ENCODE results near the gene SYNE2.
A peak's percentile ranks its signal among the peaks of the same experiment; 100 is the strongest.

Gene SYNE2

DNA sequence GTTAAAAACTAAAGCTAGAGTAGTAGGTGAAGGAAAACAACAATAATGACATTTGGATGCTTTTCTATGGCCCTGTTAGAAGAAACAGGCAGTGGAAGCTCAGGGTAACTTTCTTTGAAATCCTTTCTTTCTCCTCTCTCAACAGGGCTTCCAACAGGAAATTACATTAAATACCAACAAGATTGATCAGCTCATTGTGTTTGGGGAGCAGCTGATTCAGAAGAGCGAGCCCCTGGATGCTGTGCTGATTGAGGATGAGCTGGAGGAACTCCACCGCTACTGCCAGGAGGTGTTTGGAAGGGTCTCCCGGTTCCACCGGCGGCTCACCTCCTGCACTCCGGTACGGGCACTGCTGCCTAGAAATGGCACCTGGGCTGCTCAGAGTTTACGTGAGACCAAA lies 359.9 kb downstream of the SYNE2 start:
- DNase-seq, result no peak

DNA sequence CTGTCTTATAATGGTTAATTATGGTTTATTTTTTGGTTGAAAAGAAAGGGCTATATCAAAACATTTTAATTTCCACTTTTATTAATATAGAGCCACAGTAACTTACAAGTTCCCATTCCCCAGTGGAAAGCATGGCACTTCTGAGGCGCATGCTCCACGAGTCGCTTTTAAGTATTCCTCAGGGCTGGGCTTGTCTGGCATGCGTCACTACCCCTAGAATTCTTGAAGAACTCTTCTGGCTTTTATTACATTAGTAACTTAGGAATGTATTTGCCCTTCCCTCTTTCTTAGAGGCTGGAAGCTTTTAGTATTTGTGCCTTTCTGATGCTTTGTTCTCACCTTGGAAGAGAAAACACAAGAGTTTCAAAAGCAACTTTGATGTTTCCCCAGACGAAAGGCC lies 360.3 kb downstream of the SYNE2 start:
- no peak for DNase-seq

DNA sequence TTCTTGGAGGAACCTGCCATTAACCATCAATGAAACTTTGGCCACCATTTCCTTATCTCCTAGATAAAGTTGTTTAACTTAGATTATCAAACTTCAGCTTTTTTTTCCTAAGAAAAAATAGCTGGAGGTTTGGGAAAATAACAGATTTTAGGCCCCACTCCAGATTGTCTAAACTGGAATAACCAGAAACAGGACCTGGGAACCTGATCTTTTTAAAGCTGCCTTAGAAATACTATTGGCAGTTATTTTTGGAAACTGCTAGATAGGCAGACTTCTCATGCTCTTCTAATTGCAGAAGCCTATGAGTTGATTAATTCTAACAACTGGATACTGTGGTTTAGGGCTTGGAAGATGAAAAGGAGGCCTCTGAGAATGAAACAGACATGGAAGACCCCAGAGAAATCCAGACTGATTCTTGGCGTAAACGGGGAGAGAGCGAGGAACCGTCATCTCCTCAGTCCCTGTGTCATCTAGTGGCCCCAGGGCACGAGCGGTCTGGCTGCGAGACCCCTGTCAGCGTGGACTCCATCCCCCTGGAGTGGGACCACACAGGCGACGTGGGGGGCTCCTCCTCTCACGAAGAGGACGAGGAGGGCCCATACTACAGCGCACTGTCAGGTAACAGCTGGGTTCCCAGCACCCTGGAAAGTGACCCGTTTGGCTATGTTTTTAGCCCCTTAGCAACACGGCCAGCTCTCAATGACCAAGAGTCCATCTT lies 361.2 kb downstream of the SYNE2 start:
- DNase-seq, result no peak

DNA sequence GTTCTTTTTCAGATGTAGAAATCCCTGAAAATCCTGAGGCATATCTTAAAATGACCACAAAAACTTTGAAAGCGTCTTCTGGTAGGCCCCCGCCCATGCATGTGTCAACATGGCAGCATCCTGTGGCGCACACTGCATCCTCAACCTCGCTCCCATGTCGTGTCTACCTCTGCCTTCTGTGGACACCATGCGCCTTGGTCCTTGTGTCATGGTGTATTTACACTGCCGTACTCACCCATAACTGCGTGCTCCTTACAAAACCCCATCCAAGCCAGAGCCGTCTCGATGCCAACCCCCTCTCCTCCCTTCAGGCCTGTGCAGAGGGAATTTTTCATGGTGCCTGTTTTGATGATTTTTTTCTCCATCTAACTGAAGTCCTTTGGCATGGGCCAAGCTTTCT lies 362.5 kb downstream of the SYNE2 start:
- DNase-seq, result no peak

DNA sequence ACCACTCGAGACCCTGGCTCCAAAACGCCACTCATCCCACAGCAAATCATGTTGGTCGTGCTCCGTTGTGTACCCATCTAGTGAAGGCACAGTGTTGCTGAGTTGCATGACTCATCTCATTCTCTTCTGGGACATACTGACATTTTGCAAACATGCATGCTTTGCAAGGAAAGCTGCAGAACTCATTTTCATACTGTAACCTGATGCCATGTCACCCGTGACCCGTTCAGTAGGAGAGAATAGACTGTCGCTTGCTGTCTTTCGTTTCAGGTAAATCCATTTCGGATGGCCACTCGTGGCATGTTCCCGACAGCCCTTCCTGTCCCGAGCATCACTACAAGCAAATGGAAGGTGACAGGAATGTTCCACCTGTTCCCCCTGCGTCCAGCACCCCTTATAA lies 363.2 kb downstream of the SYNE2 start:
- no peak for DNase-seq

DNA sequence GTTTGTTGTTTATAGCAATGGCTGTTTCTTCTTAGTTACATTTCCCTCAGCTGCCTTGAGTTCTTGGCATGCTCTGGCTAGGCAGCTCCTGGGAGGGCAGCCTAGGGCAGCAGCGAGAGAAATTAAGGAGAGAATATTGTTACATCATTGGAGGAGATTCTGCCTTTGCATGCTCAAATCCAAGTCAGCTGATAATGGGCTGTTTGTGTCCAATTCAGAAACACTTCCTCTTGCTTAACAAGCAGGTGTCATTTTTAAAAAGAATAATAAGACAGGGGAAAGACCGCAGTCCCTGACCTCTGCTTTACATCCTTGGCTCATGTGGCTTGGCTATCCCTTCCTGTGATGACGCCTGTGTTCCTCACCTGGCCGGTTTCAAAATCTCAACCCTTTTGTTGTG lies 364.5 kb downstream of the SYNE2 start:
- no peak for DNase-seq

DNA sequence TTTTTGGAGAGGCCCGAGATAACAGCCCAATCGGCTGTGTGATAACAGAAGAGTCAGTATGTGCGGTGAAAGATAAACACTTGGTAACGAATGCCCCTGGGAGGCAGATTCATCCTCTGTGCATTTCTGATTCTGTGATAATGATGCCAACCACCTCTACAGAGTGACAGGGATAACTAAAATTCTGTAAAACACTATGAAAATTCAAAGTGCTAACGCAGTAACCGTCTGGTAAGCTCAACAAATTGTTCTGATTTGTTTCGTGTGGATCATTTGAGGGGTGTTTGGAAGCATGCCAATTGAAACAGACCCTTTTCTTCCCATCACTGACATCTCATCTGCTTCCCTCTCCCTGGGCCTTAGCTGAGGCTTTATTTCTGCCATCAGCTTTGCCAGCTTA lies 365.0 kb downstream of the SYNE2 start:
- no peak for DNase-seq

DNA sequence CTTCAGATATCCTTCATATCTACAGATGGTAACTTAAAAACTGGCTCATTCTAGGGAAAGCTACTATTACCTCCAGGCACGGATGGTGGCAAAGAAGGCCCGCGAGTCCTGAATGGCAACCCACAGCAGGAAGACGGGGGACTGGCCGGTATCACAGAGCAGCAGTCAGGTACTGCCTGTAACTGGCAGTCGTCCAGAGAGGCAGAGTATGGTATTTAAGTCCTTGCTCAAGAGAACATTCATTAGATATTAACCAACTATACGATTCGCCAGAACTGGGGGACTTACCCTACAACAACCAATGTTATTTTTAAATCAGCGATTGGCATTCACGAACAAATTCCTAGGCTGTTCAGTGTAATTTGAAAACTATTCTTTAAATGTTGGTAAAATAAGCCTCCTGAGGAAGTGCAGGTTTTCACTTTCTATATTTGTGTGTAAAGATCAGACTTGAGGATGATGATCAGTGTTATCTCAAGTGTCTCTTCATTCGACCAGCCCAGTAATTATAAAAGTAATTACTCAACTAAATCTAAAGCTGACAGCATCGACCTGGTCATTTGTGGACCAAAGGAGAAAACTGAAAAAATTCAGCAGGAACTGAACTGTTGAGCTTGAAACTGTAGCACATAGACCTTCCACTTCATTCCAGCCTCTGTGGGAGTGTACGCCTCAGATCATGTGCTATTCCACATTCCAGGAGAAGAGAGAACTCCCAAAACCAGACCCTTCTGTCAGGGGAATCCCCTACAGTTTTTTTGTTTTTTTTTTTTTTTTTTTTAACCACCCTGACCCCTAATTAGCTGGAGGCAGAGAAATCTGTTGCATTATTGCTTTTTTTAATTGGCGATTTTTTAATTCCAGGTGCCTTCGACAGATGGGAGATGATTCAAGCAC lies 365.8 kb downstream of the SYNE2 start:
- no peak for DNase-seq

DNA sequence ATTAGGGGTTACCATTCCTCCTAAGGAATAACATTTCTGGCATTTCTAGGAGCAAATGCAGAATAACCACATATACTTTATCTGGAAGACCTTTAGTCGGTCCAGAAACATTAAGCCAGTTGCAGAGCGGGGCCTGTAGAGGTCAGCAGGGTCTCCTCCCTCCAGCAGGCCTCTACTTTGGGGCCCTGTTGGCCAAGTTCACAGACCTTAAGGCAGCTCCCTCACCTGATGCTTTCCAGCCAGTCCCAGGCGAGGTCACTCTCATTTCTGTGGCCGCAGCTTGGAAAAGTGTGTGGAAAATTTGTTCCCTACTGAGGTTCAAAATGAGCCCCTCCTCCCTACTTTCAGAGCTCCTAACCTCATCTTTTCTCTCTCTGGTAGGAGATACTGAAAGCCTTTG lies 367.3 kb downstream of the SYNE2 start:
- no peak for DNase-seq

DNA sequence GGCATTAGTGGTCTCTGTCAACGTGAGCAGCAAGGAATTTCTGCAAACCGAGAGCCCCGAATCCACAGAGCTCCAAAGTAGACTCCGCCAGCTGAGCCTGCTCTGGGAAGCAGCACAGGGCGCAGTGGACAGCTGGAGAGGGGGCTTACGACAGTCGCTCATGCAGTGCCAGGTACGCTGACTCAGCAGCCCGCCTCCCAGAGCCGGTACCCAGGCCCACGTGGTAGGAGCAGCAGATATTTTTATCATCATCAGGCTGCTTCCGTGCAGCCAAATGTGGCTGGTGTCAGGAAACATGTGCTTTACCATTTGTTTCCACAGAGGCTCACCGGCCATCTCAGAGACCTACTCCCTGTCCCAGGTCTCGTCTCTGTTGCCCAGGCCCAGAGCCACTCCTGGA lies 367.7 kb downstream of the SYNE2 start:
- peak in 33 of 58 donors; percentile 9 to 71 (median 33) for DNase-seq

DNA sequence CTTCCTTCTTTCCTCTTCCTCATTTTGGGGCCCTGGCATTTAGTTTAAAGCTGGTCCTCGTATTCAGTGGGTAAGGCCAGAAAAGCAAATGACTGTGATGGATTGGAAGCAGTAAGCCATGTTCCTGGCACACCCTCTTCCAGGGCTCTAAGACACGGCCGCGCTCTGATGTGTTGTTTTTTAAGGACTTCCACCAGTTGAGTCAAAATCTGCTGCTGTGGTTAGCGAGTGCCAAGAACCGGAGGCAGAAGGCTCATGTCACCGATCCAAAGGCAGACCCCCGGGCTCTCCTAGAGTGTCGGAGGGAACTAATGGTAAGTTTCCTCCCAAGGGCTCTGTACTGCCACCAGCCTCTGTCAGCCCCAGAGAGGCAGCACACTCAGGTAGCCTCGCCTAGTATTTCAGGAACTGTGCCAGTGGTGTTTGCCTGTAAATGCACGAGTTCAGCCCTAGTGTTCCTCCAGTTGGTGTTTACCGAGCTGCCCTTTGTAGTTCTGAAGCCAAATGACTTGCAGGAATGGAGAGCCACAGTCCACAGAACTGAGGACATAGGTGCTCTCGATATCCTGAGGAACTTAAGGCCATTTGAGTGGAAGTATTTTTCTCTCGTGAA lies 368.7 kb downstream of the SYNE2 start:
- no peak for DNase-seq

DNA sequence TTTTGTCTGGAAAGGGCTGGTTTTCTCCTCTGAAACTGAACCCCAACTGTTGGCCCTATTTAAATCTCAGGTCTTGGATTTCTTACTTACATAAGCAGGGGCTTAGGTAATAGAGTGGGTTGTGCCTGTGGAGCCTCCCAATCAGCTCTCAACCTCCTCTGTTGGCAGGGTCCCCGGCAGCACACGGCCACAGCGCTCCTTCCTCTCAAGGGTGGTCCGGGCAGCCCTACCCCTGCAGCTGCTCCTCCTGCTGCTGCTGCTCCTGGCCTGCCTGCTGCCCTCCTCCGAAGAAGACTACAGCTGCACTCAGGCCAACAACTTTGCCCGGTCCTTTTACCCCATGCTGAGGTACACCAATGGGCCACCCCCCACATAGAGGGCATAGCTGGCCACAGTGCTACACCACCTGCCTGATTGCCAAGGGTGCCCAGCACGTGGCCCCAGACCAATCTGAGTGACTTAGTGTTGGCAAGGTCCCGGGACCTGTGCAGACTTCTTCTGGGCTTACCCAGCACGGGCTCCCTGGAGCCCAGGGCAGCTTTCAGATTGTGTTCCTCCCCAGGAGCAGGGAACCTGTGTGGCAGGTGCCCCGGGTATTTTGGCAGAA lies 372.4 kb downstream of the SYNE2 start:
- no peak for DNase-seq

DNA sequence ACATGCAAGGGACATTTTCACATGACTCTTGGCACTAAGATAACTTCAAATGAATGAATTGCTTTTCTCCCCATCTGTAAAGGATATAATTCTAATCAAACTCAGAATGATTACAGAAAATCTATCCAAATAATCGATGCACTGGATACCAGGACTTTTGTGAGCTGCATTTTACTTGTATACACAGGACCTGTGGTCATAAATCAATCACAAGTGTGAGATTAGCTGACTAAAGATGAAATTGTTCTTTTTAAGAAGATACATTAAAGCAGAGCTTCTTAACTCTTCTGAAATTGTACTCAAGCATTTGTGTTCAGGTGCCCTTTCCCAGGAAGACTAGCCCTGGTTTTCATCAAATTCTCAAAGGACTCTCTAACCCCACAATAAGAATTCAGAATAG lies 375.1 kb downstream of the SYNE2 start:
- no peak for DNase-seq

DNA sequence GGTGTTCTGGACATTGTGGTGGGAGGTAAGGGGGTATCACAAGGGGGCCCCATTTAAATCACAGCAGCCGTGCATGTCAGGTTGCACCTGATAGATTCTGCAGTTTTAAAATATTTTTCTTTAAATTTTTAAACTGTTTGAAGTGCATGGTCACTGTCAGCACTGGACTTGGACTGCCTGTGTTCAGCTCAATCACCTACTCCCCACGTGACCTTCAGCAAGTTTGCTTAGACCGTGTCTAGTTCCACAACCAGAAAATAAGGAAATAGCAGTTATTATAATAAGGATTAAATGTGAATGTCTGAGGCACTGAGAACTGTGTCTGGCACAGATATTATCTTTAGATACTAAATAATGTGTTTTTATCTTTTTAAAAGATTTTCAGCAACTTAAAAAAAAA lies 376.7 kb downstream of the SYNE2 start:
- no peak for DNase-seq

DNA sequence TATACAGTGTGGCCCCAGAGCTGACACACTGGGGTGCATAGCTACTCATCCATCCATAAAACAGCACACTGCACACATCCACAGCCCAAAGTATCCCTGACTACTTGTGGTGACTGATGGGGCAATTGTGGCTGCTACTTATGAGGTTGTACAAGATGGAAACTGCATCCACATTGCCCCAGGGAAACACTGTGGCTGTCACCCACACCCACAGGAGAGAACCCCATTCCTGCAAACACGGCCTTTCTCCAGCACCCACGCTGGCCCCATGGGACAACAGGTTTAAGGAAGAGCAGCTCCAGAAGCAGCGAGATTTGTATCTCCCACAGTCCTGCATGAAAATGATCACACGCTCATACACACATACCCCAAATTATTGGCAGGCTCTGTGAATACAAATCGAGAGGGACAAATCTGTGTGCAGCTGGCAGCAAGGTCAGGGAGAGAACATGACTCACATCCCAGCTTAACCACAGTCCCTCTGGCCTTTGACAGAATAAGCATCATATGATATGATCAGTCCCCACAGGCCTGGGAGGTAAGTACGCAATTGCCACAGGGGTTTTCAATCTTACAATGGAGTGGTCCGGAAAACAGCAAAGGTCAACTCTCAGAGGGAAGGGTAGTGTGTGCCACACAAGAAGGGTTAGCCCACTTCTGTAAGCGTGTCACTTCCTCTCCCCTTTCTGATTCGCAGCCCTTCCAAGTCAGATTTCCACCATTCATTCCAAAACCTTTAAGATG lies 379.5 kb downstream of the SYNE2 start:
- no peak for DNase-seq

DNA sequence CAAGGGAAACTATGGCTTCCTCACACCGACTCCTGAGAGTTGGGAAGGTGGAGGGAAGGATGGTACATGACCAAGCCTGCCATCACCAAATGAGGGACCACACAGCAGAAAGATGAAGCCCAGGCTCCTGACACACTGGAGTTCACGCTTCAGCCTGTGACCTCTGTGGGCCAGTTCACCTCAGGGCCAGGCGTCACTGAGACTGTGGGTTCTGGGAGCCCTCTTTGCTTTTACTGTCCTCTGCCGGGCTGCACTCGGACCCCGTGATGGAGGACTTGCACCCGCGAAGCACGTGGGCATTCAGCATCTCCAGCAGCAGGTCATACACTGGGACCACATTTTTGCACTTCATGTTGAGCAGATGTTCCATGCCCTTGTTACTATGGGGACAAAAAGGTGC lies 380.1 kb downstream of the SYNE2 start:
- no peak for DNase-seq

DNA sequence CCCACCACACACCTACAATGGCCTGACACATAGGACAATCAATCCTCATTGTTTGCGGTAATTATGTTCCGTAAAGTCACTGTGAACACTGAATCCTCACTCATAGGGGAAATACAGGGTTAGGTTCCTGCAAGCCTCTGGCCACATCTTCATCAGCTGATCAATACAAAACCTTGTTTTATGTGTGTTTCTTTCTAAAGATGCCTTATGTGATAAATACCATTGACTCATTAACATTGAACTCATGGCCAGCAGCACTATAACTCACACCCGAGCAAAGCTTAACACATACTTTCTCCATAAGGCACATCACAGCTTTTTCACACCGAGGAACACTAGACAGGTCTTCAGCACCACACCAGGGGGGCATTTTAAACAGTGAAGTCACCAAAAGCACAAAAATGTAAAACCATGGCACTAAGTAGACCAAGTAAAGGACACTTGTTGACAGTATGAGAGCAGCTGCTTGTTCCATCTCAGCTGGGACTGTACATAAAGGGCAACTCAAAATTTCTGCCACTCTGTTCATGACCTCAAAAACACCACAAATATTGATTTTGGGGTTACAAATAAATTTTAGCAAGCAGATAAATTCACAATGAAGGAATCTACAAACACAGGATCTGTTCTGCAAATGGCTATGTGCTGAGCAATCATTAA lies 380.9 kb downstream of the SYNE2 start:
- no peak for DNase-seq

DNA sequence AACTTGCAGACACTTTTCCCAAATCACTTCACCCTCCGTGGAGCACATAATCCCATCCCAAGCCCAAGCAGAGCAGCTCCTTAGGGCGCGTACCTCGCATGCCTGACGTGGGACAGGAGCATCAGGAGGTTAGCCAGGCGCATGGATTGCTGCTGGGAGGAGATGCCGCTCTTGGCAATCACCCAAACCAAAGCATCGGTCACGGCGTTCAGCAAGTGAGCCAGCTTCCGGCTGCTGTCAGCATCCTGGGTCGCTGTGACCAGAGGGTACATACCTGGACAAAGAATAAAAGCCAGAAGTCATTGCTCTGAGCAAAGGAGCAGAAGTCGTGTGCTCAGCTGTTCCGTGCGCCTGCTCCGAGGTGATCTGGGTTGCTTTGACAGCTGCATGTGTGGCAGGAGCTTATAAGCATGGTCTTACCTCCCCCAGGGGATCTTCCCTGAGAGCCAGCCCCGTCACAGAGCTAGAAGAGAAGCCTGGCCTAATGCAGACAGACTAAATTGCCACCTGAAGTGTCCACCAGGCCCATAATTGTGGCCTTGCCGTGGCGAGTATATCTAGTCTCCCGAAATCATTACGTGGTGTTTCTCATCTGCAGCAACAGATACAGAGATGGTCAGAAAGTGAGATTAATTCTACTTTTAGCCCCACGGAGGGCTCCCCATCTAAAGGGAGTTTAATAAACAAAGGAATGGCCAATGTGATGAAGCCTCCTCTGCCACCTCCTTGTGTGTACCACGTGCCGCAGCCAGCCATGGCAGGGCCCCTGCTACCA lies 382.3 kb downstream of the SYNE2 start:
- DNase-seq, result no peak

DNA sequence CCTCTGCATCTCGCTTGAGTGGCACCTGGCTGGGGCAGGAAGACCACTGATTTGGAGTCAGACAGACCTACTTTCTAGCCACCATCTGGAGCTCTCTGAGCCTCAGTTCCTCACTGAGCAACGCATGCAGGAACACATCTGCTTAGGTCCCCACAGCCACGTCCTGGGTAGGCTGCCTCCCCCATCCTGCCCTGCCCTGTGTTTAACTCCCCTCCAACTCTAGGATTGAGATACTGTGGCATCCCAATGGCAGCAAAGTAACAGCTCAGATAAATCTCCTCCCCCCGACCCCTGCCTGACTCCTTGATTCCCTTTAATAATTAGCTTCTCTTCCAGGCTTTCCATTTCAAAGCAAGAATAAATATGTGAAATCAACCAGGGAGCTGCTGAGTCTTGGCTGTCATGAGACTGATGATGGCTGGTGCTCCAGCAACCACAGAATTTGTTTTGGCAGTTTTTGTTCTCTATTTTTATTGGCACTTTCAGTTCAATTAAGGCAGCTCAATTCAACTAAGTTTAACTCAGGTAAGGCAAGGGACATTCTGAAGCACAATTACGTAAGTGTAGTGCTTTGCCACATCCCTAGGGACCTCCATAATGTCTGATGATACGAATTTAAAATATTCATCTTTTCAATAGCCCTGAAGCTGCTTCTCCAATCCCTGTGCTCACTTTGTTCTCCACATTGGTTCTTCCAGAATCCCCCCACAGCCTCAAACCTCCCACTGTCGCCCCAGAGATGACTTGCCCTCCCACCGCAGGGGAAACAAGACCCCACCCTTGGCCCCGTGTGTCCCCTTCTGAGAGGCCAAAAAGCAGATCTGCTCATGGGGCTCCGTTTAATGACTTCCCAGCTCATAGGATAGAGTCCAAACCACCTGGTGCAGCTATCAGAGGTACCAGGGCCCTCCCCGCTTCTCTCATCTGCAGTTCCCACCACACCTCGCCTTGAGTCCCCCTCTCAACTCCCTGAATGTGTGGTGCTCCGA lies 383.1 kb downstream of the SYNE2 start:
- DNase-seq, result no peak
